NCI-H1048 (cell line): ENCODE measurements around the gene MAD1L1.
"Not testable (repeated sequence)": the region's sequence is repeated elsewhere in the genome, so short reads cannot be mapped to it uniquely, and the experiment has no call there.

Experiments used
- DNase-seq: peaks from one replicate; lab custom pipeline; 2025; lab: John Stamatoyannopoulos, UW

Gene MAD1L1

DNA sequence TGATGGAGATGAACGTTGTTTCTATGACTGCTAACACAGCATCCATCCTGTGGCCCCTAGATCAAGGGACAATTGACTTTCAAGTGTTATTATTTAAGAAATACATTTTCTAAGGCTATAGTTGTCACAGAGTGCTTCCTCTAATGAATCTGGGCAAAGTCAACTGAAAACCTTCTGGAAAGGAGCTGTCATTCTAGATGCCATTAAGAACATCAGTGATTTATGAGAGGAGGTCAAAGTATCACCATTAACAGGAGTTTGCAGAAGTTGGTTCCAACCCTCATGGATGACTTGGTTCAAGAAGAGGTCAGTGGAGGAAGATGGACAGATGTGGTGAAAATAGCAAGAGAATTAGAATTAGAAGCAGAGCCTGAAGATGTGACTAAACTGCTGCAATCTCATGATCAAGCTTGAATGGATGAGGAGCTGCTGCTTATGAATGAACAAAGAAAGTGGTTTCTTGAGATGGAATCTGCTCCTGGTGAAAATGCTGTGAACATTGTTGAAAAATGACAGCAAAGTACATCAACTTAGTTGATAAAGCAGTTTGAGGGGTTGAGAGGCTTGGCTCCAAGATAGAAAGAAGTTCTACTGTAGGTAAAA lies 400.7 kb downstream of the MAD1L1 start:
- not testable (repeated sequence) for DNase-seq

GRCh38 chr7:1831471-1831870 lies 401.3 kb downstream of the MAD1L1 start:
- not testable (repeated sequence) for DNase-seq

GRCh38 chr7:1829668-1830067 lies 403.1 kb downstream of the MAD1L1 start:
- not testable (repeated sequence) for DNase-seq

DNA sequence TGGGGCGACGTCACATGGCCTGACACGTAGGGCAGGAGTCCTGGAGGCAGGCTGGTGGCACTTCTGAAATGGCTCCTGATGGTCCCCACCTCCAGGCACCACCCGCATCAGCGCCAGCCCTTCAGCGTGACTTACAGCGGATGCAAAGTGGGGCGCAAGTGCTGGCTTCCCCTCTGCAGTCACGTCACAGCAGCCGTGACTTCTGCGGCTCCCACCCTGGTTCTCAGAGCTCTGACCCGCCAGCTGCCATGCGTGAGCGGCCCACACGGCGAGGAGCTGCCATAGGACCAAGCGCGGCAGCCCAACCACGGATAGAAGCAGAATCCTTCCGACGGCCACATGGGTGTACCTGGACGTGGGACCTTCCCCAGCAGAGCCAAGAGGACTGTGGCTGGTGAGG lies 403.6 kb downstream of the MAD1L1 start:
- no peak for DNase-seq

GRCh38 chr7:1828170-1828569 lies 404.6 kb downstream of the MAD1L1 start:
- not testable (repeated sequence) for DNase-seq

DNA sequence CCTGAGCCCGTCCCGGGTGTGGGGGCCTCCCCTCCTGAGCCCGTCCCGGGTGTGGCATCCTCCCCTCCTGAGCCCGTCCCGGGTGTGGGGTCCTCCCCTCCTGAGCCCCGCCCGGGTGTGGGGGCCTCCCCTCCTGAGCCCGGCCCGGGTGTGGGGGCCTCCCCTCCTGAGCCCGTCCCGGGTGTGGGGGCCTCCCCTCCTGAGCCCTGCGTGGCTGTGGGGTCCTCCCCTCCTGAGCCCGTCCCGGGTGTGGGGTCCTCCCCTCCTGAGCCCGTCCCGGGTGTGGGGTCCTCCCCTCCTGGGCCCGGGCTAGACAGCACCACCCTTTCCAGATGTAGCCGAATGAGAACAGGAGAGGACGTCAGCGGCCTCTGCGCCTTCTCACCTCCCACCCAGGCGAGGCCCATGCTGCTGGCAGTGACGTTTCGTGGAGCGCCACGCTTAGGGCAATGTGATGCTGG lies 405.2 kb downstream of the MAD1L1 start:
- DNase-seq, result not testable (repeated sequence)

GRCh38 chr7:1826931-1827330 lies 405.8 kb downstream of the MAD1L1 start:
- not testable (repeated sequence) for DNase-seq

DNA sequence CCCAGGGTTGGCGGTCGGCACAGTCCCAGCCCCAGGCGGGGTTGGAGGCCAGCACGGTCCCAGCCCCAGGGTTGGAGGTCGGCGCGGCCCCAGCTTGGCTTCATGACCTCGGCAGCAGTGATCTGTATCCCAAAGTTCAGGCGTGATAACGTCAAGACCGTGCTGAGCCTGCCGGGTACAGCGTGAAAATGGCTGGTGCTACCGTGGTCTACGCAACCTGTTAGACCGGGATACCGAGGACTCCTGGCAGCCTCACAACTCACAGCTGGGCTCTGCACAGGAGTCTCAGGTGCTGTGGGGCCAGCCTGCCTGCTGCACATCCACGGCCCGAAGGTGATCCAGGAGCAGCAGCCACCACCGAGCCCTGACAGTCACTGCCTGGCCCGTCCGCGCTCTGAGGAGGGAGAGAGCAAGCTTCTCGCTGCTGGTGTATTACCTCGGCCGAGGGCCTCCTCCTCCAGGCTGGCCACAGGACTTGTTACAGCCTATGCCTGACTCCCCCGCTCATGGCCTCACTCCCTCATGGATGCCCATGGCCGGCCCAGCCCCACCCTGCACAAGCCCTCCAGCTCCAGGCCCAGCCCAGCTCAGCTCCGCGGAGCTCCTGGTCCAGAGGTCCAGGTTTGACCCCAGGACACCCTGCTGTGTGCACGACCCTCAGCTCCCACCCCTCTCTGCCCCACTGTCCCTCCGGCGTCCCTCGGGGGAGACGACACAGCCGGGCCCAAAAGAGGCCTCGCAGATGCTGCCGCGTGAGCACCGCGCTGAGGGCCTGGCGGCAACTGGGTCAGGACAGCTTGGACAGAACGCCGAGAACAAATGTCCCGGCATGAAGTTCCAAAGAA lies 406.6 kb downstream of the MAD1L1 start:
- DNase-seq, result no peak

DNA sequence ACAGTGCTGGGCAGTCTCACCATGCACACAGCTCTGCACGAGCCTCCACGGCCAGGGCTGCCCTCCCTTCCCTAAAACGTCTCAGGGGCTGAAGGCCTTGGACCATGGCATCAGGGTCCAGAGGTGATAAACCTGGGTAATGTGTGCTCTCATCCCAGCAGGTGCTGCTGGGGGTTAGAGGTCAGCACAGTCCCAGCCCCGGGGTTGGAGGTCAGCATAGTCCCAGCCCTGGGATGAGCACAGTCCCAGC lies 407.2 kb downstream of the MAD1L1 start:
- DNase-seq, result not testable (repeated sequence)

DNA sequence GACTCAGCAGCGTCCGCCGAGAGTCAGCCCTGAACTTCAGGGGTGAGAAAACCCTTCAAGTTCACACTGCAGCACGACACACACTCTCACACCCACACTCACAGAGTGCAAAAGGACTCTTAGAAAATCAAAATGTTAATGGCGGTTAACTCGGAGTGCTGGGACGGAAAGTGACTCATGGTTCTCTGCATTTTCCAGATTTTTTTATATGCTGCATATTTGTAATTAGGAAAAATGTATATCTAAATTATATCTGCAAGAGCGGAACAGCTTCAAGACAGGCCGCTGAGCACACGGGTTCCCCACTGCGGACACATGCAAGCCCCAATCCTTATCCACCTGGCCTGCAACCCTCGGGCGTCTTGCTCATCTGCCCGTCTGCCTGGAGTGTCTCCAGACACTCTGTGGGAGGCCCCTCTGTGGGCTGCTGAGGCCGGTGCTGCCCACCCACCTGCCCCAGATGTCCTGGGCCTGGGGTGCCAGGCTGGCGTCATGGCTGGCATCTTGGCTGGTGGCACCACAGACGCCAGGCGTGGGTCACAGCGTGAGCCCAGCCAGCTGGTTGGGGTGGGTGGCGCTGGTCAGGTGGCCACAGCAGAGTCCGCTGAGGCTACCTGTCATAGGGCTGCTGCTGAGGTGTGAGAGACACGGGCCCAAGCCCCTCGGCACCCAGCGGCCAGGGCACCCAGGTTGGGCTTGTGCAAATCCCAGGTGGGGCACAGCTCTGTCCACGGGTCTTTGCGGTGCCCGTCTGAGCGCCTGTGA lies 407.7 kb downstream of the MAD1L1 start:
- DNase-seq, result not testable (repeated sequence)

DNA sequence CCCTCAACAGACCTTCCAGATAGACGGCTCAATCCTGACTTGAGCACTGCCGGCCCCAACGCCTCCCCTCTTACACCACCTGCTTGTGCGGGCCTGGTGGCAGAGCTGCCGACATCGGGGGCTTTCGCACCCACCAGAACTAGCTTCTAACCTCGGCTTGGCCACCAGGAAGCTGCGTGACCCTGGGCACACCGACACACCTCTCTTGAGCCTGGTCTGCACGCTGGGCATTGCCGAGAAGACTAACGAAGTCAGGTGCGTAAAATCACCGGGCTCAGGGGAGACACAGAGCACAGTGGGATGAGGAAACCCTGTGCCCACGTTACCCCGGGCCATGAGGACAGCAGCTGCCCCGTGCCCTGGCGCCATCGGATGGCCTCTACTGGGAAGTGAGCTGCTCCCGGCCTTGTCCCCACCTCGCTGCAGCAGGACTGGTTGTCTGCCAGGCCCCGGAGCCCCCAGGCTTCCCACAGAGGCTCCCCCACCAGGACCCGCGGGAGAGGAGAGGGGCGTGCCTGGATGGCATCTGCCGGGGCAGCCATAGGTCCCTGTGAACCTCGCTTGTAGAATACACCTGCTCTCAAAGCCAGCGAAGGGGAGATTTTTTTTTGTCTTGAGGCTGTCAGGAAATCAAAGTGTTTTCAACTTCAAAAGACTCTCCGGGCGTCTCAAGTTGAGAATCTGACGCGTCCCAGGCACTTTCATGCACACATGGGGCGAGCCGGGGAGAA lies 408.4 kb downstream of the MAD1L1 start:
- not testable (repeated sequence) for DNase-seq

GRCh38 chr7:1823376-1824150 lies 409.2 kb downstream of the MAD1L1 start:
- no peak for DNase-seq

DNA sequence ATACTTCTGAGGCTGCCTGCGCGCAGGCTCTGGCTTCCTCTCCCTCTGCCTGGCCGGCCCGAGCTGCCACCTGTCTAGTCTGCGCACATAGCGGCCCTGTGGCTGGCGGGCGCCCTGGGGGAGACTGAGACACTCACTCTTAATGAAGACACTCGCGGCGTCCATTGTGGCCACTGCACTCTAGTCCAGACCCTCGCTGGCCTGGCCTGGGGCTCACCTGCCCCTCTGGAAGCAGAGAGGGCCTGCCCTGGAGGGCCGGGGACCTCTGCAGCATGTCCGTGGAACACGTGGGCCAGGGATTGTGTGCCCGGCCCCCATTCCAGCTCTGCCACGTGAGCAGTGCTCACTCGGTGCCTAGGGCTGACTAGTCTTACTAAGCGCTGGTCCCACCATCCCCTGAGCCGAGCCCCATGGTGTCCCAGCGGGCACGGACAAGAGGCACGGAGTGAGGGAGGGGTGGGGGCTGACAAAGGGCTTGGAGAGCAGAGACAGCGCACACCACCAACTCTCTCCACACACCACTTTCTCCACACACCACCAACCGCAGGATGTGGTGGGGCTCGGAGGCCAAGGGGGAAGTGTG lies 413.4 kb downstream of the MAD1L1 start:
- DNase-seq, result no peak

GRCh38 chr7:1818575-1819258 lies 414.0 kb downstream of the MAD1L1 start:
- no peak for DNase-seq

DNA sequence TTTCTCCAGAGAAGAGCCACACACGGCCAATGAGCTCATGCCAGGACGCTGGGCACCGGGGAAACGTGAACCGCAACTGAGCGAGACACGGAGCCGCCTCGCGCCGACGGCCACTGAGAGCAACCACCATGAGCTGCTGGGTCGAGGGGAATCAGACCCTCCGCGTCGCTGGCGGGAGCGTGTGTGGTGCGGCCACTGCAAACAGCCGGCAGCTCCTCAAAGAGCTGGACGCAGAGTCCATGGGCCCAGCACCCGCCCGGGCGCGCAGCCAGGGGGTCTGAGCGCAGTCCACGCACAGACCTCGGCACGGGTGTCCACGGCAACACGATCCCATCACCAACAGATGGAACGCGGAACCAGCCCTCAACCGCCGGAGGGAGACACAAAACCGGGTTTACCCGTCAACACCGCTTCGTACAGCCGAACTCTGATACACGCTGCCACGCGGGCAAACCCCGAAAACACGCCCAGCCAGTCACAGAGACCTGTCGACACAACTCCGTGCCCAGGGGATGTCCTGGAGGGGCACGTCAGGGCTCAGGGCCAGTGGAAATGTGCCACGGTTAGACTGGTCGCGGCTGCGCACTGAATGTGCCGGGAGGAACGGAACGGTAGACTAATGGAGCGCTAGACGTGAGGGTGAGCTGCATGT lies 415.6 kb downstream of the MAD1L1 start:
- no peak for DNase-seq

GRCh38 chr7:1816451-1816850 lies 416.3 kb downstream of the MAD1L1 start:
- not testable (repeated sequence) for DNase-seq

DNA sequence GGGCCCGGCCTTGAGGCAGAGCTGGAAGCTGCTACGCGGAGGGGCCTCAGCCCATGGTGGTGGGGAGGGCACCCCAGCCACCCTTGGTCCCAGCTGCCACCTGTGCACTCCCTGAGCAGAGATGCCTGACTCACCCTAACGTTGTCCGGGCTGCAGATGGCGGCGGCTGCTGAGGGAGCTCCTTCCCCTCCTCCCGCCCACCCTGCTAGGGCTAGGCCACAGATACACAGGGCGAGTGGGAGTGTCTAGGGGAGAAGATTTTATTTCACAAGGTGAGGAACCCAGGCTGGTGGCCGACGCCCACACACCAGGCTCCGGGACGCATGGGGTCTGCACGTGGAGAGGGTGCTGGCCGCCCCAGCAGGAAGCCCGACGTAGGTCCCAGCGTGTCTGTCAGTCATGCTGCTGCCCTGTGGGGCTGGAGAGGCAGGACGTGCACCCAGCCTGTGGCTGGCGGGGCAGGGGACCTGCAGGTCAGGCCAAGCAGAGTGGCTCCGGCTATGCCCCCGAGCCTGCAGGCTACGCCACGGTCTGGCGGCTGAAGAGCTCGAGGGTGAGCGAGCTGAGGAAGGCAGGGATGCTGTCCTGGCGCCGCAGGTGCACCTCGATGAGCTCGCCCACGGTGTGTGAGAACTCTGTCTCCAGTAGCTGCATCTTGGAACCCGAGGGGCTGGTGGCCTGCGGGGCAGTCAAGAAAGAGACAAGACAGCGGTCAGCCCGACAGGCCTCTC lies 417.0 kb downstream of the MAD1L1 start:
- not testable (repeated sequence) for DNase-seq

GRCh38 chr7:1815051-1815481 lies 417.7 kb downstream of the MAD1L1 start:
- DNase-seq, result no peak
